HepG2 (cell line): ENCODE data around the gene SLC5A3. TPM values are rescaled to one million over a fixed set of nuclear protein-coding genes. Genes with fewer than 3 reads are reported as not detected.

Experiments used
- ATAC-seq: fragments of 200-7000 bp; cut with Tn5 transposase; 3 replicates; pipeline ENCODE4 v1.9.1; 2020; ENCODE audit warnings: mild to moderate bottlenecking, moderate library complexity
- BruUV-seq: library from RNA; stranded (reverse); fragments of 400-500 nt; replicated peaks from 2 replicates; lab custom pipeline; 2021; lab: Mats Ljungman, UMichigan
- CTCF ChIA-PET: fragments of 300-600 bp; formaldehyde crosslinking; extraction: SDS; loops from one replicate; lab custom pipeline; 2021; ENCODE audit warnings: low total read pairs, inconsistent platforms, low intra/inter-chr PET ratio; lab: Yijun Ruan, JAX
- POLR2A ChIA-PET: fragments of 350-600 bp; sonication (Branson Sonifier 250); formaldehyde crosslinking; loops from one replicate; lab custom pipeline; 2020; ENCODE audit warnings: antibody characterized with exemption, inconsistent platforms; lab: Yijun Ruan, JAX
- DNase-seq: peaks from one replicate; pipeline ENCODE4 v3.0.0-alpha.2; 2015; ENCODE audit warnings: low spot score
- FAIRE-seq: peaks from 3 replicates; lab custom pipeline; 2011; peaks lifted over from hg19 to GRCh38; lab: Jason Lieb, UNC
- H2AFZ ChIP-seq: one replicate; pipeline ENCODE4 v1.6.1; 2011; ENCODE audit warnings: low read length, inconsistent platforms
- H3K27ac ChIP-seq: fragments of 300-600 bp; 3 replicates; pipeline ENCODE4 v1.8.0; 2011; ENCODE audit warnings: mixed run types, mild to moderate bottlenecking, mixed read lengths, low read length, inconsistent platforms; ENCODE audit not compliant: insufficient read depth; ENCODE audit errors: extremely low read length
- H3K27me3 ChIP-seq, 2 experiments: fragments of 200-600 bp in 1 of 2; 2 replicates in 1 of 2; 3 replicates in 1 of 2; pipeline versions ENCODE4 v1.6.0 to v1.8.0; 2011; ENCODE audit warnings: low read length in 2 of 2, mild to moderate bottlenecking in 2 of 2, moderate library complexity in 2 of 2, inconsistent platforms in 1 of 2; ENCODE audit not compliant: insufficient read depth in 2 of 2, control insufficient read depth in 1 of 2
- H3K36me3 ChIP-seq, 2 experiments: fragments of 200-600 bp in 1 of 2; replicated peaks in 1 of 2; 2 replicates in 1 of 2; 3 replicates in 1 of 2; pipeline versions ENCODE4 v1.5.1 to v1.8.0; 2011; ENCODE audit warnings: low read length in 2 of 2, inconsistent platforms in 1 of 2; ENCODE audit not compliant: insufficient read depth in 2 of 2, control insufficient read depth in 1 of 2
- H3K4me1 ChIP-seq: 2 replicates; pipeline ENCODE4 v1.5.1; 2012; ENCODE audit warnings: low read length, inconsistent platforms; ENCODE audit not compliant: insufficient read depth
- H3K4me2 ChIP-seq: 2 replicates; pipeline ENCODE4 v1.6.0; 2011; ENCODE audit warnings: low read depth, low read length, inconsistent platforms
- H3K4me3 ChIP-seq, 3 experiments: fragments of 200-600 bp in 1 of 3; sonication (generic), shearing (Covaris generic) in 1 of 3; replicated peaks in 1 of 3; 2 replicates each; pipeline ENCODE4 v1.5.1; 2011 to 2016; ENCODE audit warnings: low read length in 3 of 3, inconsistent platforms in 2 of 3, low read depth in 2 of 3, mild to moderate bottlenecking in 2 of 3, control low read depth in 1 of 3, mixed read lengths in 1 of 3; ENCODE audit not compliant: insufficient read depth in 1 of 3
- H3K79me2 ChIP-seq: one replicate; pipeline ENCODE4 v1.6.1; 2011; ENCODE audit warnings: low read length, inconsistent platforms; ENCODE audit not compliant: insufficient read depth
- H3K9ac ChIP-seq: 2 replicates; pipeline ENCODE4 v1.6.0; 2011; ENCODE audit warnings: mild to moderate bottlenecking, low read depth, low read length, inconsistent platforms; ENCODE audit not compliant: insufficient read depth
- H3K9me3 ChIP-seq: 2 replicates; pipeline ENCODE4 v1.5.1; 2012; ENCODE audit warnings: mild to moderate bottlenecking, low read length
- H4K20me1 ChIP-seq: 2 replicates; pipeline ENCODE4 v1.6.0; 2011; ENCODE audit warnings: inconsistent platforms, mild to moderate bottlenecking, low read length, moderate library complexity; ENCODE audit not compliant: insufficient read depth
- CBX2 ChIP-seq, 2 experiments: fragments of 200-600 bp in 1 of 2; sonication (generic); formaldehyde crosslinking in 1 of 2; IDR thresholded peaks; 2 replicates each; pipeline versions ENCODE4 v1.7.0 to v1.8.1; 2018 to 2022; ENCODE audit warnings: low read depth in 2 of 2, low read length in 1 of 2, mild to moderate bottlenecking in 1 of 2, missing genetic modification reagents in 1 of 2
- CBX5 ChIP-seq: sonication (generic); formaldehyde crosslinking; IDR thresholded peaks from 2 replicates; pipeline ENCODE4 v1.4.0; 2020; ENCODE audit warnings: missing genetic modification reagents, borderline replicate concordance
- EP300 ChIP-seq, 3 experiments: sonication (generic) in 1 of 3; formaldehyde crosslinking in 1 of 3; IDR thresholded peaks; 2 replicates each; pipeline versions ENCODE4 v1.5.1 to v1.6.1; 2011 to 2020; ENCODE audit warnings: low read depth in 2 of 3, low read length in 2 of 3, borderline replicate concordance in 1 of 3, improper control_type of control experiment in 1 of 3, mild to moderate bottlenecking in 1 of 3, missing genetic modification reagents in 1 of 3, moderate library complexity in 1 of 3
- HDAC1 ChIP-seq: sonication (generic); formaldehyde crosslinking; IDR thresholded peaks from 2 replicates; pipeline ENCODE4 v1.5.1; 2020; ENCODE audit warnings: mild to moderate bottlenecking, missing genetic modification reagents
- HNRNPK ChIP-seq: fragments of 200-400 bp; formaldehyde crosslinking; IDR thresholded peaks from 2 replicates; pipeline ENCODE4 v1.6.1; 2018; ENCODE audit warnings: low read length, low read depth, moderate library complexity, mild to moderate bottlenecking; ENCODE audit not compliant: poor library complexity, severe bottlenecking
- SMAD3 ChIP-seq: sonication (generic); formaldehyde crosslinking; IDR thresholded peaks from 2 replicates; pipeline ENCODE4 v1.4.0; 2020; ENCODE audit warnings: missing genetic modification reagents
- ZBTB7B ChIP-seq: sonication (generic); formaldehyde crosslinking; IDR thresholded peaks from 2 replicates; pipeline ENCODE4 v1.4.0; 2020; ENCODE audit warnings: missing genetic modification reagents
- ZBTB8A ChIP-seq: sonication (generic); formaldehyde crosslinking; IDR thresholded peaks from 2 replicates; pipeline ENCODE4 v1.4.0; 2020; ENCODE audit warnings: mild to moderate bottlenecking, low read depth, missing genetic modification reagents, borderline replicate concordance
- ZNF180 ChIP-seq: sonication (generic); formaldehyde crosslinking; IDR thresholded peaks from 2 replicates; pipeline ENCODE4 v1.4.0; 2020; ENCODE audit warnings: low read depth, missing genetic modification reagents, borderline replicate concordance
- ZSCAN30 ChIP-seq: sonication (generic); formaldehyde crosslinking; IDR thresholded peaks from 2 replicates; pipeline ENCODE4 v1.5.0; 2020; ENCODE audit warnings: mild to moderate bottlenecking, missing genetic modification reagents
- WGBS: methylation state at CpG from one replicate; pipeline ENCODE4 v1.1.6; 2017; ENCODE audit warnings: low lambda C conversion rate; 5-methylcytosine and 5-hydroxymethylcytosine counted together
- in situ Hi-C: cut with HindIII; loops from 2 replicates; pipeline ENCODE4 v1.10.0; 2017; ENCODE audit warnings: low pct_unique_long_range_greater_than_20kb; ENCODE audit not compliant: extremely low pct_ligation_motif_present
- intact Hi-C: fragments of 100-400 bp; cut with micrococcal nuclease; formaldehyde crosslinking; loops from one replicate; pipeline ENCODE4 v1.10.0; 2022; ENCODE audit not compliant: unreplicated experiment
- polyA plus RNA-seq, 8 experiments: library from polyadenylated mRNA; depleted of rRNA in 3 of 8; stranded (reverse) in 7 of 8; unstranded in 1 of 8; fragments of >200 nt; fragmentation: Illumina TruSeq in 4 of 8; extraction: Trizol in 4 of 8; gene quantifications; 2 replicates each; pipeline versions ENCODE4 v1.2.1 to v1.2.3, GENCODE V29; 2011 to 2016; ENCODE audit warnings: low read depth in 4 of 8, missing spikeins in 1 of 8, mixed read lengths in 1 of 8; ENCODE audit not compliant: insufficient read depth in 1 of 8
- total RNA-seq, 5 experiments: library from RNA; depleted of rRNA; stranded (reverse); fragments of >200 nt; fragmentation: Illumina TruSeq; extraction: Trizol; gene quantifications; 2 replicates each; pipeline ENCODE4 v1.2.3, GENCODE V29; 2016; ENCODE audit warnings: low read depth in 1 of 5
- TF ChIP-seq, protein P1 (sequence below): sonication (generic); formaldehyde crosslinking; IDR thresholded peaks from 2 replicates; pipeline ENCODE4 v1.5.1; 2020; ENCODE audit warnings: mild to moderate bottlenecking, moderate library complexity, missing genetic modification reagents
- TF ChIP-seq, protein P2 (sequence below): sonication (generic); formaldehyde crosslinking; IDR thresholded peaks from 2 replicates; pipeline ENCODE4 v1.8.0; 2022; ENCODE audit warnings: missing genetic modification reagents, low read depth, mild to moderate bottlenecking, borderline replicate concordance
- TF ChIP-seq, protein P3 (sequence below): sonication (generic); formaldehyde crosslinking; IDR thresholded peaks from 2 replicates; pipeline ENCODE4 v1.4.0; 2020; ENCODE audit warnings: missing genetic modification reagents, borderline replicate concordance

Gene SLC5A3
- total and polyA plus RNA-seq, 2 of the 13 experiments (the other 11 are each of a cell fraction or from before 2014, with no cell fraction given), result 5.6 to 11.2 TPM

DNA sequence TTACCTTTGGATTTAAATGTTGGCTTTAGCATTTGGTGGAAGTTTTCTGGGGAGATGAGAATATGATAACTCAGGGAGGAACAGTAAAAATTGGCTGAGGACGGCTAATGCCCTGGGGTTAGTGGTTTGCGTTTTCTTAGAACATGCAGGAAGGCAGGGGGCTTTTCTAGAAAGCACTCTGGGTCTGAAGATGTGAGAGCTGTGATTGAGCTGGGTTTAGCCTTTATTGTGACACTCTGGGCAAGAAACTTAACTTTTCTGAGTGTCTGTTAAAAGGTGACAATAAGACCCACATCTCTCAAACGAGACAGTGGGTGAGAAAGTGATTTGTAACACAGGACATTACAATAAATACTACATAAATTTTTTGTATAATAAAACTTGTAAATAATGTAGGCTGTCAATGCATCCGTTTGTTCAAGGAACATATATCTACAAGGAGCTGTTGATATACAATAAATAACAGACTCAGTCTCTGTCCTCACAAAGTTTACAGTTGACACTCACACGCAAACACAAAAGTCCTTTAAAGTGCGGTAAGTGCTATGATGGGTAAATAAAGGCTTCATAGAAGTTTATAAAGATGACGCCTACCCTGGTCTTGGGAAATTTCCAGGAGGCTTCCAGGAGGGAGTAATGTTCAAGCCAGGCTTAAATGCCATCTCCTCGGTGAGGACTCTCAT is 49.5 kb upstream of the SLC5A3 start:
- no peak overlapping the region for H3K4me3 ChIP-seq
- no peak overlapping the region for H3K27ac ChIP-seq
- no peak for DNase-seq
- BruUV-seq, result no TSS peak
- H4K20me1 ChIP-seq, result no peaks in the 10 kb centered on the region
- intact Hi-C loops, result no loop called here
- no peaks in the 10 kb centered on the region; a peak in 2 of 5 replicates for H3K27me3 ChIP-seq
- POLR2A ChIA-PET, result no interaction called here
- CTCF ChIA-PET, result no interaction called here
- 13% methylated on average over 8 of the region's 8 CpGs for WGBS
- TF ChIP-seq EP300 (IDR thresholded peaks at IDR 0.05; ENCODE audit: low read depth in 2 of 2, low read length in 2 of 2) (peak in 1 of 2 experiments; percentile 49; a peak in 1 of 4 replicates), EP300 (CRISPR knock-in tag; IDR thresholded peaks at IDR 0.05; ENCODE audit: borderline replicate concordance) (no peak)
- TF ChIP-seq, protein P1, sequence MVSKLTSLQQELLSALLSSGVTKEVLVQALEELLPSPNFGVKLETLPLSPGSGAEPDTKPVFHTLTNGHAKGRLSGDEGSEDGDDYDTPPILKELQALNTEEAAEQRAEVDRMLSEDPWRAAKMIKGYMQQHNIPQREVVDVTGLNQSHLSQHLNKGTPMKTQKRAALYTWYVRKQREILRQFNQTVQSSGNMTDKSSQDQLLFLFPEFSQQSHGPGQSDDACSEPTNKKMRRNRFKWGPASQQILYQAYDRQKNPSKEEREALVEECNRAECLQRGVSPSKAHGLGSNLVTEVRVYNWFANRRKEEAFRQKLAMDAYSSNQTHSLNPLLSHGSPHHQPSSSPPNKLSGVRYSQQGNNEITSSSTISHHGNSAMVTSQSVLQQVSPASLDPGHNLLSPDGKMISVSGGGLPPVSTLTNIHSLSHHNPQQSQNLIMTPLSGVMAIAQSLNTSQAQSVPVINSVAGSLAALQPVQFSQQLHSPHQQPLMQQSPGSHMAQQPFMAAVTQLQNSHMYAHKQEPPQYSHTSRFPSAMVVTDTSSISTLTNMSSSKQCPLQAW (CRISPR knock-in tag), result no peak
- TF ChIP-seq, all 625 proteins: peak for 1
- no peaks in the 10 kb centered on the region for H3K9me3 ChIP-seq
- peaks cover 40% of the 10 kb centered on the region for H3K4me1 ChIP-seq
- ATAC-seq (no peak), FAIRE-seq (no peak)
- H3K36me3 ChIP-seq, result no peaks in the 10 kb centered on the region
- no peak overlapping the region for H2AFZ ChIP-seq
- no peak overlapping the region for H3K4me2 ChIP-seq
- H3K79me2 ChIP-seq, result no peaks in the 10 kb centered on the region
- H3K9ac ChIP-seq, result no peak overlapping the region
- in situ Hi-C loops, result no loop called here

DNA sequence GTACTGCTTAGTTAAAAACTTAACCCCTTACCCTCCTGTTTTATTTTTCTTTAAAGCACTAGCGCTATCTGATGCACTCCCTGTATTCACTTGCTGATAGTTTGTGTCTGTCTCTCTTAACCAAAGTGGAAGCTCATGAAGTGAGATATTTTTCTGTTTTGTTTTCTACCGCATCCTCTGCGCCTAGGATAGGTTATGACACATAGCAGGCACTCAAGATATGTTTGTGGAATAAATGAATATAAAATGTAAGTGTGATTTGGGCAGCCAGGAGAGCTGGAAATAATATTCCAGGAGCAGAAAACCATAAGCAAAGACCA is 49.0 kb upstream of the SLC5A3 start:
- FAIRE-seq (no peak), DNase-seq (no peak), ATAC-seq (no peak)
- H3K9me3 ChIP-seq, result no peaks in the 10 kb centered on the region
- H3K79me2 ChIP-seq, result no peaks in the 10 kb centered on the region
- no peak overlapping the region for H3K4me3 ChIP-seq
- no peak overlapping the region for H3K4me2 ChIP-seq
- in situ Hi-C loops (no loop called here), intact Hi-C loops (no loop called here)
- H3K27ac ChIP-seq, result no peak overlapping the region
- no peaks in the 10 kb centered on the region; a peak in 2 of 5 replicates for H3K27me3 ChIP-seq
- no TSS peak for BruUV-seq
- H2AFZ ChIP-seq, result no peak overlapping the region
- ChIA-PET POLR2A (interaction anchor here (1.0 kb wide), 1 partner anchor 11 kb away, joined by 3 read pairs; no protein-coding TSS in a partner anchor), CTCF (no interaction called here)
- no peaks in the 10 kb centered on the region for H3K36me3 ChIP-seq
- no peaks in the 10 kb centered on the region for H4K20me1 ChIP-seq
- H3K9ac ChIP-seq, result no peak overlapping the region
- 88% methylated on average over 3 of the region's 3 CpGs for WGBS
- peaks cover 35% of the 10 kb centered on the region for H3K4me1 ChIP-seq
- TF ChIP-seq ZBTB8A (no peak), CBX5 (CRISPR knock-in tag) (no peak), CBX2 (IDR thresholded peaks at IDR 0.05; ENCODE audit: low read depth, low read length) (no peak), CBX2 (CRISPR knock-in tag; IDR thresholded peaks at IDR 0.05; ENCODE audit: low read depth) (no peak), HDAC1 (CRISPR knock-in tag) (no peak), SMAD3 (no peak), HNRNPK (no peak), ZBTB7B (CRISPR knock-in tag) (no peak), ZSCAN30 (no peak), ZNF180 (CRISPR knock-in tag) (no peak)
- TF ChIP-seq, protein P2, sequence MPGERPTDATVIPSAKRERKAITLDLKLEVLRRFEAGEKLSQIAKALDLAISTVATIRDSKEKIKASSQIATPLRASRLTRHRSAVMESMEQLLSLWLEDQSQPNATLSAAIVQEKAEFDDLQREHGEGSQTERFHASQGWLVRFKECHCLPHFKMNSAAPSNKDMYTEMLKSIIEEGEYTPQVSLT (CRISPR knock-in tag), result no peak
- TF ChIP-seq, protein P3, sequence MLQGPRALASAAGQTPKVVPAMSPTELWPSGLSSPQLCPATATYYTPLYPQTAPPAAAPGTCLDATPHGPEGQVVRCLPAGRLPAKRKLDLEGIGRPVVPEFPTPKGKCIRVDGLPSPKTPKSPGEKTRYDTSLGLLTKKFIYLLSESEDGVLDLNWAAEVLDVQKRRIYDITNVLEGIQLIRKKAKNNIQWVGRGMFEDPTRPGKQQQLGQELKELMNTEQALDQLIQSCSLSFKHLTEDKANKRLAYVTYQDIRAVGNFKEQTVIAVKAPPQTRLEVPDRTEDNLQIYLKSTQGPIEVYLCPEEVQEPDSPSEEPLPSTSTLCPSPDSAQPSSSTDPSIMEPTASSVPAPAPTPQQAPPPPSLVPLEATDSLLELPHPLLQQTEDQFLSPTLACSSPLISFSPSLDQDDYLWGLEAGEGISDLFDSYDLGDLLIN (CRISPR knock-in tag), result no peak
